Testis (tissue), 2 donors: ENCODE results near the gene LYST.
"Not testable (repeated sequence)": the region's sequence is repeated elsewhere in the genome, so short reads cannot be mapped to it uniquely, and the experiment has no call there.

Experiments
- CTCF ChIP-seq, 3 experiments: fragments of 450-650 bp in 2 of 3; fragments of 200-600 bp in 1 of 3; sonication (generic) in 1 of 3; IDR thresholded peaks; one replicate each; pipeline ENCODE4 v1.5.1; 2016 to 2019; ENCODE audit warnings: antibody characterized with exemption in 3 of 3, mild to moderate bottlenecking in 2 of 3, moderate library complexity in 1 of 3
- POLR2A ChIP-seq: fragments of 450-650 bp; IDR thresholded peaks from one replicate; pipeline ENCODE4 v1.6.1; 2017; ENCODE audit warnings: antibody characterized with exemption, mild to moderate bottlenecking, moderate library complexity

DNA sequence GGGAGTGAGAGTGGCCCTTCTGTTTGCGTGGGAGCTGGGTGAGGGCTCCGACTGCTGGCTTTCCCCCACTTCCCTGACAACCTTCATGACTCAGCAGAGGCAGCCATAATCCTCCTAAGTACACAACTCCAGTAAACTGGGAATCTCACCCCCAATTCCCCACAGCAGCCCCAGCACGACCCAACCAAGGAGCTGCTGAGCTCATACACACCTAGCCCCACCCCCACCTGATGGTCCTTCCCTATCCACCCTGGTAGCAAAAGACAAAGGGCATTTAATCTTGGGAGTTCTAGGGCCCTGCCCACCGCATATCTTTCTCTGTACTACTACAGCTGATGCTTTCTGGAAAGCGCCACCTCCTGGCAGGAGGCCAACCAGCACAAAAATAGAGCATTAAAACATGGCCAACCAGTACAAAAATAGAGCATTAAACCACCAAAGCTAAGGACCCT lies 21.0 kb downstream of the LYST start:
- not testable (repeated sequence) for TF ChIP-seq CTCF (IDR thresholded peaks at IDR 0.05); POLR2A
